ENCODE results near the gene RASEF. TPM values are rescaled to one million over a fixed set of nuclear protein-coding genes. Genes with fewer than 3 reads are reported as not detected.

RASEF gene
- total RNA-seq, 1 experiment from 2014 or later: 0.12 TPM

DNA sequence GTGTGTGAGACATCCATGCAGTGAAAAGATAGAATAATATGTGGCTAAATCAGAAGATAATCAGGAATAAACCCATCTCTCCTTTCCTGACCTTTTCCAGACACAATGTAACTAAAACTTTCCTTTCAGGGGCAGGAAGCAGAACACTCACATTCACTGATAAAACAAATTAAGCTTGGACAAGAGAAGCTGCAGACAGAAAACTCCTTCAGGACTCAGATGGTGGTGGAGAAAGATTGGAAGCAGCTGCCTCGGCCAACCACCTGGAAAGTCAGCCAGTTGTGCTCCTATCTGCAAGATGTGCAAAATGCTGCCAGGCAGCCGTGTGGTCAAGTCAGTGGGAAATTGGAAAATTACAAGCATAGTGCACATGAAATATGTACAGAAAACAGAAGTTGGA is 26.9 kb downstream of the RASEF start:
- DNase-seq (ENCODE audit: low read depth, low spot score) (no peak), ATAC-seq (no peak)
- Histone ChIP-seq H3K4me2 (ENCODE audit: low read length) (no peak overlapping the region), H3K9ac (ENCODE audit: low read length) (no peak overlapping the region), H3K36me3 (ENCODE audit: control insufficient read depth in 1 of 2, insufficient read depth in 2 of 2, low read length in 2 of 2) (no peaks in the 10 kb centered on the region), H3K27me3 (ENCODE audit: insufficient read depth, low read length) (no peaks in the 10 kb centered on the region), H4K20me1 (ENCODE audit: insufficient read depth) (no peaks in the 10 kb centered on the region), H2AFZ (ENCODE audit: low read depth, low read length, poor library complexity, severe bottlenecking) (no peak overlapping the region), H3K9me2 (ENCODE audit: insufficient read depth) (no peaks in the 10 kb centered on the region), H3K4me3 (replicated peaks in 1 of 2; ENCODE audit: low read depth in 1 of 2, low read length in 2 of 2) (no peak overlapping the region), H3K79me2 (ENCODE audit: insufficient read depth, low read length) (no peaks in the 10 kb centered on the region), H3K27ac (ENCODE audit: low read depth, low read length) (no peak overlapping the region), H3K4me1 (ENCODE audit: control insufficient read depth in 1 of 2, insufficient read depth in 2 of 2, low read length in 2 of 2) (no peaks in the 10 kb centered on the region), H3K9me3 (ENCODE audit: control insufficient read depth in 1 of 2, insufficient read depth in 1 of 2, low read depth in 1 of 2, low read length in 2 of 2) (no peaks in the 10 kb centered on the region)
- ChIA-PET POLR2A (no interaction called here), CTCF (no interaction called here), RAD21 (ENCODE audit: low non-redundant PET in 1 of 2, low total read pairs in 2 of 2, uncharacterized antibody in 2 of 2, unreplicated experiment in 2 of 2) (no interaction called here)
- intact Hi-C loops (cut with micrococcal nuclease): no loop called here
- no peak for TF ChIP-seq CEBPB (IDR thresholded peaks at IDR 0.05; ENCODE audit: low read depth)
- TF ChIP-seq ELF1 (IDR thresholded peaks at IDR 0.05; ENCODE audit: borderline replicate concordance, low read depth): no peak
- TF ChIP-seq EGR1 (IDR thresholded peaks at IDR 0.05; ENCODE audit: low read depth): no peak
- TF ChIP-seq, protein P1, sequence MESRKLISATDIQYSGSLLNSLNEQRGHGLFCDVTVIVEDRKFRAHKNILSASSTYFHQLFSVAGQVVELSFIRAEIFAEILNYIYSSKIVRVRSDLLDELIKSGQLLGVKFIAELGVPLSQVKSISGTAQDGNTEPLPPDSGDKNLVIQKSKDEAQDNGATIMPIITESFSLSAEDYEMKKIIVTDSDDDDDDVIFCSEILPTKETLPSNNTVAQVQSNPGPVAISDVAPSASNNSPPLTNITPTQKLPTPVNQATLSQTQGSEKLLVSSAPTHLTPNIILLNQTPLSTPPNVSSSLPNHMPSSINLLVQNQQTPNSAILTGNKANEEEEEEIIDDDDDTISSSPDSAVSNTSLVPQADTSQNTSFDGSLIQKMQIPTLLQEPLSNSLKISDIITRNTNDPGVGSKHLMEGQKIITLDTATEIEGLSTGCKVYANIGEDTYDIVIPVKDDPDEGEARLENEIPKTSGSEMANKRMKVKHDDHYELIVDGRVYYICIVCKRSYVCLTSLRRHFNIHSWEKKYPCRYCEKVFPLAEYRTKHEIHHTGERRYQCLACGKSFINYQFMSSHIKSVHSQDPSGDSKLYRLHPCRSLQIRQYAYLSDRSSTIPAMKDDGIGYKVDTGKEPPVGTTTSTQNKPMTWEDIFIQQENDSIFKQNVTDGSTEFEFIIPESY (IDR thresholded peaks at IDR 0.05; ENCODE audit: extremely low read depth, insufficient replicate concordance, low read length): no peak
- no peak for TF ChIP-seq REST (IDR thresholded peaks at IDR 0.05; ENCODE audit: low read depth)
- TF ChIP-seq POLR2A (IDR thresholded peaks at IDR 0.05; ENCODE audit: borderline replicate concordance, extremely low read depth, insufficient read depth, insufficient read length): no peak
- TF ChIP-seq YY1 (IDR thresholded peaks at IDR 0.05; ENCODE audit: extremely low read depth, insufficient replicate concordance, low read depth, low read length): no peak
- no TSS peak for BruUV-seq (replicated peaks)
